ENCODE results near the gene TRIM59.

DNA sequence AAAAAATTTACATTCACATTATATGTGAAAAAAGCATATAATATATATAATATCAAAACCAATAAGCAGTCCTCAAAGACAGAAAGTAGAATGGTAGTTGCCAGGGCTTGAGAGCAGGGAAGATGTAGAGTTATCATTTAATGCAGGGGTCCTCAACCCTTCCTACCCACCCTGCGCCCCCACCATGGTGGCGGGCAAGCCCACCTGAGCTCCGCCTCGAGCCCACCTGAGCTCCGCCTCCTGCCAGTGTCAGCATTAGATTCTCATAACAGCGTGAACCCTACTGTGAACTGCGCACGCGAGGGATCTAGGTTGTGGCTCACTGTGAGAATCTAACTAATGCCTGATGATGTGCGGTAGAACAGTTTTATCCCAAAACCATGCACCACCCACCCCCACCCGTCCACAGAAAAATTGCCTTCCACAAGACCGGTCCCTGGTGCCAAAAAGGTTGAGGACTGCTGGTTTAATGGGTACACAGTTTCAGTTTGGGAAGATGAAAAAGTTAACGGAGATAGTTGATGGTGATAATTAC lies 3.0 kb downstream of the TRIM59 start:
- no peak for TF ChIP-seq CTCF (IDR thresholded peaks at IDR 0.05; ENCODE audit: insufficient read depth, low read length)
- TF ChIP-seq SPI1 (IDR thresholded peaks at IDR 0.05; ENCODE audit: borderline replicate concordance, low read depth), result no peak
